ENCODE data around the gene GALNT15.

GALNT15 gene

DNA sequence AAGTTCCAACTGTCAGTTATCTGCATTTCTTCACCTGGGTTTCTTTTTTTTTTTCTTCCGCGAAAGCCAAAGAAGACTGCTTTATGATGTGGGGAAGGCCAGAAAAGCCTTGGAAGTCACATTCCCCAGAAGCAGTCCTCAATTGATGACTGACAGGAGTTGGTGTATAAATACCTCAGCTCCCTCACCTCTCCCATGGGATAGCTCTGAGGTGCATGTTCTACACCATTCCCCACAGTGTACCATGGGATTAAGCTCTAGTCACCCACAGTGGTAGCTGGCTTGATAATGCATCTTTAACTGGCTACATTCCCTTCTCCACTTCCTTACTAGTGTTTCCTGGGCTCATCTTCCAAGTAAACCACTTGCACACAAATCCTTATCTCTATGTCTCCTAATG, 59.8 kb downstream of the GALNT15 start:
- DNase-seq: no peak

GRCh38 chr3:16236030-16236639, 61.7 kb downstream of the GALNT15 start:
- no peak for DNase-seq

DNA sequence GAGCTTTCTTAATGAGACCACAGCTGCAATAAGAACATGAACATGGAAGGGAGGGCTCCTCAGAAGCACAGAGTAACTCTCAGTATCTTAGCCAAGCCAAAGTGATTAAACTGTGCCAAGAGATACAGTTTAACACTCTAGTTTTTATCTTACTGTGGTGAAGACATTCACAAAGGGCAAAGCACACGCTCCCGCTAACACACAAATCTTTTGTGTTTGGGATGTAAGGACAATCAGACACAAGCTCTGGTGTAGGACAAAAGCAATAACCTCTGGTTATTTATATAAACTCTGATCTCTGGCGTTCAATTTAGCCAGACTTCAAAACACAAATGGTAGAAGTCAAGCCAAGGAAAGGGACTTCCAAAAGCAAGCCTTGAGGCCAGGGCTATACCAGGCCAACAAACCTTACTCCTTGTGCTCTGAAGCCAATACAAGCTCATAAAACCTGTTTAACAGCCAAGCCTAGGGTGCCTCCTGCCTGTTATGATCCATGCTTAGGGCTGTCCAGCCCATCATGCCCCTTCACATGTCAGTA, 62.4 kb downstream of the GALNT15 start:
- DNase-seq: no peak

DNA sequence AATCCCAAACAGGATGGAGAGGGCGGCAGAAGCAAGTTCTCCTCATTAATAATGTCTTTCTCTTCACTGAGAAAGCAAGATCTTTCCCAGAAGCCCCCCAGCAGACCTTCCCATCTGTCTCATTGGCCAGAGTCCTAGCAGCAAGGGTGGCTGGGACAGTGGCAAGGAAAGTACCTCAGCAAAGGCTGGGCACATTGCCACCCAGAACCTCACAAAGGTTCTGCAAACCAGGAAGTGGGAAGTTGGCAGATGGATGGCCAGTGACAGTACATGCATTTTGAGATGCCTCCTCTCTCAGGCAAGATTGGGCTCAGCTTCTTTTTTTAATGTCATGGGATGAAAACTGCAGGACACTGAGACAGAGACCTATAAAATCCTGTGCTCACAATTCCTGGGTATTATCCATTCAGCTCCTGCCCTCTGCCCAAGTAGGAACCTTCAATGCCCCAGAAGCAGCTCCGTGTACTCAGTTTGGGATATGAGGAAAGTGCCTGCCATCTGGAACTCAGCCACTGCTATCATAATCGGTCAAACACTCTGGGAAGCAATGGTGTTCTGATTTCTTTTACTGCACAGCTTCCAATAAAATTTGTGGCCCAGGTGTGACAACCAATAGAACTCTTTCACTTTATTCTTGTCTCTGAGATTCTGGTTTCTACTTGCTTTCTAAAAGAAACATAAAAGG, 64.7 kb downstream of the GALNT15 start:
- DNase-seq: no peak

DNA sequence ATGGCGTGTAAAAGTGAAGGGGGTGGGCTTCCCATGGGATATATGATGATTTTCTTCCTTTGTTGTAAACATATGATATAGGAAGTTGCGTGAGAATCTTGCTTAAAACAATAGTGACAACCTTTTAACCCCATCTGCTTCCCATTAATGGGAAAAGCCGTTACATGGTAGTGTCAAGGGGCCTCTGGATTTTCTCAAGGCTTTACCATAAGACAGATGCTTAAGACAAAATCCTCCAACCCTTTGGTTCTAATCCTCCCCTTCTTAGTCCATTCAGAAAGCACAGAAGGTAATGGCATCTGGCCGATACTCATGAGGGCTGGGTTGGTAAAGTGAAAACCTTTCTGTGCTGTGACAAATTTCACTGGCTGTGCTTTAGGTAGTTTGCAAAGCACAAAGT, 65.3 kb downstream of the GALNT15 start:
- no peak for DNase-seq

DNA sequence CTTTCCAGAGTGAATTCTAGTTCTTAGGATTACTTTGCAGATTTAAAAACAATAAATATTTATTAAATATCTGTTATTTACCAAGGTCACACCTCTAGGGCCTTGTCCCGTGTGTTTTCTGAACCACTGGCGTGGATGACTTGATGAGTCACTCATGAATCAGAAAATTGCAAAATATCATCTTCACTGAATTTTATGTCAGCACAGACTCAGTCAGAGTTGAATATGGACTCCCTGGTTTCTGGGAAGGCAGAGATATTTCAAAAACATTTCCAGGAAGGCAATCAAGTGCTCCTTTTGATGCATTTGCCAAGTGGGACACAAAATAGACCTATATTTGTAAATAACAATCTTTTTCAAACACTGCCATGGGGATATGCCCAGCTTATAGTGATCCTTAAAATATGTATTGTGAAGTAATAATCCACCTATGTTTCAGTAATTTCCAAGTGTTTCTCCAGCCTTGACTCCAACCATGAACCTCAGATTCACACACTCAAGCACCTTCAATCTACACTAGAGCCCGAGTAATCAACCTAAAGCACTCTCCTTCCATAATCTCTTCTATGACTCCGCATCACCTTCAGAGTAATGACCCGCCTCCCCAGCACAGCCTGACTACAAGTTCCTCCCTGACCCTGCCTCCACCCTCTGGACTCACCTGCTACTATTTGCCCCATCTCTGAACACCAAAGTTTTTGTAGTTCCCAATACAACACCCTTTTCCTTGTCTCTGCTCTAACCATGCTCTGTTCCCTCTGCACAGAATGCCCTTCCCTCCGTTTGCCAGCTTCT, 65.9 kb downstream of the GALNT15 start:
- no peak for DNase-seq

- DNase-seq: no peak
Observed at GRCh38 chr3:16241225-16241624, 66.7 kb downstream of the GALNT15 start.

DNA sequence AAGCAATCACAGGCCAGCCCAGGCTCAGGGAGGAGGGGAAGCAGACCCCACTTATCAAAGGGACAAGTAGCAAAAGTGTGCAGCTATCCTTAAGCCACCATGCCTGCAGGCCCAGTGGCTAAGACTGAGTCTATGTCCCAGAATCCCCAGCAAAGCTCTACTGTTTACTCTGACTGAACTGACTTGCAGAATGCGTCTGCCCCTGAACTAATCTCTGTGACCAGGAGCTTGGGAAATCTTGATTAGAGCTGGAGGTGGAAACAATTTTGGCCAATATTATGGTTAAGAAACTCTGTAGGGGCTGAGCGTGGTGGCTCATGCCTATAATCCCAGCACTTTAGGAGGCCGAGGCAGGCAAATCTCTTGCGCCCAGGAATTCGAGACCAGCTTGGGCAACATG, 67.7 kb downstream of the GALNT15 start:
- no peak for DNase-seq

- no peak for DNase-seq
Observed at GRCh38 chr3:16243706-16244490, 69.4 kb downstream of the GALNT15 start.

- DNase-seq: no peak
Observed at GRCh38 chr3:16245609-16246008, 71.1 kb downstream of the GALNT15 start.

DNA sequence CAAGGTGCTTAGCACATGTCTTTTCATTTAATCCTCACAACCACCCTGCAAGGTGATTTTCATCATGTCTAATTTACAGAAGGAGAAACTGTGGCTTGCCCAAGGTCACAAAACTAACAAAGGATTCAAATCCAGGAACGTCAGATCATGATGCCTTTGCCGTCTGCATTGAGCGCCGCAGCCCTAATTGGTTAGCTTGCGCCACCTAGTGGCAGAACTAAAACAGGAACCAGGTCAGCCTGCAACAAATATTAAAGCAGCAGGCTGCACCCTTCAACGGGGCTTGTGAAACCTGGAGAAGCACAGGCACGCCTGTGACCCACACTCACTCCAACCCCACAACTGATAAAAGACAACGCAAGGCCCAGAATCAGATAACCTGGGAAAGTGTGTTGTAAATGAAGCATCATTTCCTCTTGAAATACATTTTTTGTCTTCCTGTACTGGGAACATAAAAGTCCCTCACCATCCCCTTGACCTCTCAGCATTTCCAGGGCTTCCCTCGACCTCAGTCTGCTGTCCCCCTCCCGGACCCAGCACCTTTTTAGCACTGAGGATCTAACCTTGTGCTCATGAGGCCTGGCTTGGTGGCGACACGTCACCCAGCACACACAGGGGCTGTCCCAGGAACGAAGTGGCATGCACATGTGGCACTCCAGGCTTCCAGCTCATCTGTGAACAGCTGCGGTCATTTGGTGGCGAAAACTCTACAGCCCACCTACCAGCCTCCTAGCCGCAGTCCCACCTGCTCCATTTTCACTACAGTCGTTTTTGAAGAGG, 73.0 kb downstream of the GALNT15 start:
- peak; percentile 30 to 65 (median 46) for DNase-seq

- DNase-seq: no peak
Observed at GRCh38 chr3:16248556-16248955, 74.1 kb downstream of the GALNT15 start.

DNA sequence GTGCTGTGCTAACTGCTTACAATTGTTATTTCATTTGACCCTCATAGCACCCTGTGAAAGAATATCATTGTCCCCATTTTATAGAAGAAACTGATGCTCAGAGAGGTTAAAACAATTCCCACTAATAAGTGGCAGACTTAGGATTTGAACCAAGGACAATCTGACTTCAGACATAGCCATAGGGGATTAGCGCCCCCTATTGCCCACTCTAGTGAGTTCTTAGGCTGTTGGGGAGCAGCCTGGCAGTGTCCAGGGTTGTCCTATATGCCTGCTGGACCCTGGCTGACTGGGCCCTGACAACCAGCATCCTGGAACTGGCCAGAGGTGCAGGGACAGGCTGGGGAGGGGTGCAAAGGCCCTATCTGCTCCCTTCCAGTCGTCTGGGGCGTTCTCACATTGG, 74.9 kb downstream of the GALNT15 start:
- DNase-seq: no peak

GRCh38 chr3:16249886-16250285, 75.4 kb downstream of the GALNT15 start:
- no peak for DNase-seq

DNA sequence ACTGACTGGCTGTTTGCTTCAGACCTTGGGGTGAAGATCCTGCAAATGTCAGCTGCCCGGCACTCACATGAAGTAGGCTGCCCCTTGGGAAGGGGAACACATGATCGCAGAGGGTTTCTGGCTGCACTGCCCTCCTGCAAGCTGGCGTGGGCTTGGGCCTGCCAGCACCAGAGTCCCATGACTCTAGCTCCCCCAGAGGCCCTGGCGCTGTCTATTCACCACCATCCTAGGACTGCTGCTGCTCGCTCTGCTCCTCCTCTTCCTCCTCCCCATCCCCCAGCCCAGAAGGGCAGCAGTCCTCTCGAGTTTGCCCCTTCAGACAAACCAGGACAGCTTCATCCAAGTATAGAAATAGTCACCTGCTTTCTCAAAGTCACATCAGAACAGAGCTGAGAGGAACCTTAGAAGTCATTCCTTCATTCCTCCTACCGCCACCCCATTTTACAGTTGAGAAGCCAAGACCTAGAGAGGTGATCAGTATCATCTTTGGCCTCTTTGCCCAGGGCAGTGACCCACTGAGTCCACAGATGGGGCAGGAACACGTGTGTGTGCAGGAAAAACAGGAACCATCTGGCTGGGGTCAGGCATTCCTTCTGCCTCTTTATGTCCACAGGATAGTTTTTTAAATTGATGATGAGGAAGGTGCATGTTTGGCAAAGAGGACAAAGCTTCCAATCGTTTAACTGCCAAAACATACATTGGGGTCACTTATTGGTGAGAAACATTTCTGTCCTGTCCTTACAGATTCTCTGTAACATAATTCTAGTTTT, 77.0 kb downstream of the GALNT15 start:
- no peak for DNase-seq

- no peak for DNase-seq
Observed at GRCh38 chr3:16252243-16252978, 77.9 kb downstream of the GALNT15 start.

GRCh38 chr3:16252988-16253387, 78.5 kb downstream of the GALNT15 start:
- DNase-seq: no peak

- no peak for DNase-seq
Observed at GRCh38 chr3:16253601-16254000, 79.1 kb downstream of the GALNT15 start.

DNA sequence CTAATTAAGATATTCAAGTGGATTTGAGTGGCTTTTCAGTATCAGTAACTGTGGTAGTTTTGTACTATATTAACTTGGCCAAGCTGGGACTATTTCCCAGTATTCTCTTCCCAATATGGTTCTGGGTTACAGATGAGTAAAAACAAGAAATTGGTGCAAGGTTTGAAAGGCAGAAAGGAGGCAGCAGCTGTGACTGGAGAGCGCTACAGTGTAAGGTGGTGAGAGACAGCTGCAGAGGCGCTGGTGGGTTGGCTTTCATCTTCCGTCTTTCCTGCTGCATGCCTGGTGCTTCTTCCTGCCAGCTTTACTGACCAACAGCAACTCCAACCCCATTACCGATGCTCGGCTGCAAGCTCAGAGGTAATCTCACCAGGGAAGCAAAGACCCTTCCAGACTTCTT, 80.4 kb downstream of the GALNT15 start:
- DNase-seq: no peak

DNA sequence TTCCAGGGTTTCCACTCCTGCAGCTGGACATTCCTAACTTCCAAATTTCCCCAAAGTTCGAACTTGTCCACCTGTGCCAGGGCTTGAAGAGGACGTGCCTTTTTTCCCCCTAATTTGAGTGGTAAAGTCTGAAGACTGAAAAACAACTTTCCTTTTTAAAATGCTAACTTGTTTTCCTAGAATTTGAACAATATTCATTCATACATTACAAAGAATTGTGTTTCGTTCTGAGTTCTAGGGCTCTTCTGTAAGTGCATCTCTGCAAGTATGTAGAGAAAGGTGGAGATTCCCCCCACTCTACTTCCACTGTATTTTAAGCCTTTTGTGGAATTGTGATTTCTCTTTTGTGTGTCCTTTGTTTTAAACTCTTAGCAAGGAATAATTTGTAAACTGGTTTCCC, 80.8 kb downstream of the GALNT15 start:
- DNase-seq: no peak

DNA sequence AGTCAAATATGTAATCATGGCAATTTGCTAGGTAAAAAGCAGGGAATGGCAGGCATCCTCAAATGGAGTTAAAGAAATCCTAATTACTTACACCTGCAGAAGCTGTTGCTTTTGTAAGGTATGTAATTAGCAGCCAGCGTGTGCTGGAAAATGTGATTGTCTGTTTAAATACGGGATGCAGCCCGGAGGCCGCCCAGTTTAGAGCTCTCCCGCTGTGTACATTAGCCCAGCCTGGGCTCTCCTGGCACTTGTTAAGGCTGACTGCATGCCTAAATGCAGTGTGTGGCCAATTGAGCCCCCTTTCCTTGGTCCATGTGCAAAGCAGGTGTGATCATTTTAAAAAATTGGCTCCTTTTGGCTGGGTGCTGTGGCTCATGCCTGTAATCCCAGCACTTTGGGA, 81.2 kb downstream of the GALNT15 start:
- no peak for DNase-seq

All from activated naive CD4-positive, alpha-beta T cell (primary cell).